CD4-positive, alpha-beta T cell treated with Interleukin-21 for 1 hour (primary cell): ENCODE data around the gene CLNS1A.
"Not testable (repeated sequence)": the region's sequence is repeated elsewhere in the genome, so short reads cannot be mapped to it uniquely, and the experiment has no call there.

ENCODE experiments used
- DNase-seq: peaks from one replicate; pipeline ENCODE4 v3.0.0-alpha.2; 2020

The CLNS1A gene, protein sequence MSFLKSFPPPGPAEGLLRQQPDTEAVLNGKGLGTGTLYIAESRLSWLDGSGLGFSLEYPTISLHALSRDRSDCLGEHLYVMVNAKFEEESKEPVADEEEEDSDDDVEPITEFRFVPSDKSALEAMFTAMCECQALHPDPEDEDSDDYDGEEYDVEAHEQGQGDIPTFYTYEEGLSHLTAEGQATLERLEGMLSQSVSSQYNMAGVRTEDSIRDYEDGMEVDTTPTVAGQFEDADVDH

DNA sequence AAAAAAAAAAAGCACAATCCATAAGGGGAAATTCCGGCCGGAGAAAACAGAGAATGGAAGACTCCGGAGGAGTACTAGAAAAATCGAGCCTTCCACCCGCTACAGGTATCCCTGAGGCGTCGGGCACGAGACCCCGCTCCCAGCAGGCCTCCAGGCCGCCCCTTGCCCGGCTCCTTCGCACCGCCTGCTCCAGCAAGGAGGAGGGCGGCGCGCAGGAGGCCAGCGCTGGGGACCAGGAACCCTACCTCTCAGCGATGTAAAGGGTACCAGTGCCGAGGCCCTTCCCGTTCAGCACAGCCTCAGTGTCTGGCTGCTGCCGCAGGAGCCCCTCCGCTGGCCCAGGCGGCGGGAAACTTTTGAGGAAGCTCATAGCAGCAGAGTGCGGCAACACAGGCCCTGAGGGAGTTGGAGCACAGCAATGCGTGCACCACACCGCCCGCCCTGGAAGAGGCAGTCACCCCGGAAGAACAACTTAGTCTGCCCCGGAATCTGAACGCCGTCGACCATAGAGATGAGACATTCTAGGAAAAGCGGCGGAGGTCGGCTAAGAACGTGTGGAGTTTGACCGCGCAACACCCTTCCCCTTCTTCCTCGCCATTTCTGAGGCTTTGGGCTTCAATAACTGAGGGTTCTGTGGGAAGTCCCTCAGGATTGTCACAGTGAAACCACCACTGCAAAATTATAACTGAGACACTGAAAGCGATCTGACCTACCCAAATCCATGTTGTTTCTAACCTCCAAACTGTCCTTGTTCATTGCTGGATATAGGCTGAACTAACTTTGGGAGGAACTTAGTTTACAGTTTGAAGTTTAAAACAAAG, at the start of gene CLNS1A:
TSS of gene CLNS1A (minus strand) at position 450 of the 821 bp plus-strand sequence. CDS start at position 370, 80 bp downstream.
- peak; percentile 82 for DNase-seq

DNA sequence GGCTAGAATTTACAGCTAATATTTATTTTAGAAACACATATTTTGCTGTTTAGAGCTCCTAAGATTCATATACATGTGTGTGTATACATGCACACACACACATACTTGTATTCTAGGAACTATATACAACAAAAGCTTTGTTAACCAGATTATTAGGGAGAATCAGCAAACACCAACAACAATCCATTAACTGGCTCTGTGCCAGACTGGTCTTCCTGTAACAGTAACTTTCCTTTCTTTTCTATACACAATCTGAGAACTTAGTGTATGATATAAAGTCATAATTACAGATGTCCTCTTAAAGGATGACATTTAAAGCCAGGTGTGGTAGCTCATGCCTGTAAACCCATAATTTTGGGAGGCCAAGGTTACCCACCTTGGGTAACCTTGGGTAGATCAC, 49.5 kb upstream of the CLNS1A start:
- DNase-seq = no peak

DNA sequence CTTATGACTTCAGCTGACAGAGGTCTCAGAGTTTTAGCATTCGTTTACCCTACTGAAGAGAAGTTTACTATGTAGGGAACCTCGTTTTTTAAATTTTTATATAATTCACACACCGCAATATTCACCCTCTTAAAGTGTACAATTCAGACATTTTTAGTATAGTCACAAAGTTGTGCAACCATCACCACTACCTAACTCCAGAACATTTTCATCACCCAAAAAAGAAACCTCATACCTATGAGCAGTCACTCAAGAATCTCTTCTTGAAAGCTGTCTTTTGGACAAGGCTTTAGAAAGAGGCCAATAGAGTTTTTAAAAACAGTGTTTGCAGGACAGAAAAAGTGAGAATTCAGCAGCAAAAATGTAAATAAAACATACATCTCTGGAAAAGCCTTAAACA, 39.5 kb upstream of the CLNS1A start:
- no peak for DNase-seq

DNA sequence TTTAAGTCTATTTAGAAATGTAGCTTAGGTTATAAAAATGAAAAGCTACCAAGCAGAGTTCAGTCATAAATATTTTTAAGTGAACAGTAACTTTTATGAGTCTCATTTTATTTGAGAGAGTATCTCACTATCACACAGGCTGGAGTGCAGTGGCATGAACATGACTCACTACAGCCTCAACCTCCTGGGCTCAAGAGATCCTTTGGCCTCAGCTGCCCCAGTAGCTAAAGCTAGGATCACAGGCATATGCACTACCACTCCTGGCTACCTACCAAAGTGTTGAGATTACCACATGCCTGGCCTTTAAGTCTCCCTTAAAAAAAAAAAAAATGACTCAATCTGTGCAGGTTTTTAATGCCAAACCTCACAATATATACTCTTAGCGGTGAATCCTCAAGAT, 34.7 kb upstream of the CLNS1A start:
- no peak for DNase-seq

DNA sequence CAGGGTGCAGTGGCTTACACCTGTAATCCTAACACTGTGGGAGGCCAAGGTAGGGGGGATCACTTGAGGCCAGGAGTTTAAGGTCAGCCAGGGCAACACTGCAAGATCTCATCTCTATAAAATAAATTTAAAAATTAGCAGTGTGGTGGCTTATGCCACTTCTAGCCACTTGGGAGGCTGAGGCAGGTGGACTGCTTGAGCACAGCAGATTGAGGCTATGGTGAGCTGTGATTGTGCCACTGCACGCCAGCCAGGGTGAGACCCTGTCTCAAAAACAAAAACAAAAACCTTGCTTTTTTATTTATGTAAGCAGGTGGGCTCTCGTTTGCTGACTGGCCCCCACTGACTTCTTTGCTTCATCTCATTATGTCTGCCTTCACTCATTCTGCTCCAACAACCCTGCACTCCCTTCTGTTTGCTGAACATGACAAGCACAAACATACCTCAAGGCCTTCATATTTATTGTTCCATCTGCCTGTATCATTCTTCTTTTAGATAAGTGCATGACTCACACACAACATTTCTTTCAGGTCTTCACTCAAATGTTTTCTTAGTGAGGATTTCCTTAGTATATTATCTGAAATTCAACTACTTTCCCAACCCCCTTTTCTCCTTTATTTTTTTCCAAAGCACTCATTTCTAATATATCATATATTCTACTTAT, 32.4 kb upstream of the CLNS1A start:
- no peak for DNase-seq

DNA sequence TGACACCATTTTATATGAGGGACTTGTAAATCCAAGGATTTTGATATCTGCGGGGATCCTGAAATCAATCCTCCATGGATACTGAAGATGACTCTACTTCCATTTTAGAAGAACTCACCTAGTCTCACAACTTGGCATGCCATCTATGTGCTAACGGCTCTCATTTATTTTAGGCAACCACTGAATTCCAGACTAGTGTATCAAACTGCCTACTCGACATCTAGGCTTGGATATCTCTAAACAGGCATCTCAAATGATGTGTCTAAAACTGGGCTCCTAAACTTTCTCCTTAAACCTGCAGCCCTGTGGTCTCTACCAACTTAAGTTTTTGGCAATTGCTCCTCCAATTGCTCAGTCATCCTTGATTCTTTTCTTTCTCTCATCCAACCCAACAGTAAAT, 31.2 kb upstream of the CLNS1A start:
- DNase-seq = no peak

DNA sequence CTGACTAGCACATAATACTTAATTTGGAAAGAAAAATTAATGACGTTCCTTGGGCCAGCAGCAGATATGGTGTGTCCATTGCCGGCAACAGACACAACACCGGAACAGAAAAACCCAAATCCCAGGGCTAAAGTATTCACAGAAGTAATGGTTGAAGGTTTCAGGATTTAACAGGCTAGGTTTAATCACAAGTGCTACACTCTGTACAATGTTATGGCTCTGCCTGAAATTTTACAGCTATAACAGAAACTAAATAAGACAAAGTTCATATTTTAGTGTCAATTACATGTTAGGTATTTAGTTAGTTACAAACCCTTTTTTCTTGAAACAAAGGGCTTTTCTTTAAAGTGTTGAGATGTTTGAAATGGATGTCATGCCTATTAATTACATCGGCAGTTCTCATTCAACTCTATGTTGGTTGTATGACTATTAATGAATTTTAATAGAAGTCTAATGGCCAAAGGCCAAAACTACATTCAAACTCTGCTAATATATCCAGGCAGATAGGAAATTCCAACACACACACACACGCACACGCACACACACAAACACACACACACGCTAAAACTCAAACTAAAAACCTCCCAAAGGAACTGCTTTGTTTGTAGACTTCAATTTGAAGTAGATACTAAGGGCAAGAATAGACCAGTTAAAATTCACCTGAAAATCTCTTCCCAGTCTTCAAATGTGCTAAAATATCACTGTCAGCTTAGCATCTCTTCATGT, 27.8 kb upstream of the CLNS1A start:
- DNase-seq = no peak

DNA sequence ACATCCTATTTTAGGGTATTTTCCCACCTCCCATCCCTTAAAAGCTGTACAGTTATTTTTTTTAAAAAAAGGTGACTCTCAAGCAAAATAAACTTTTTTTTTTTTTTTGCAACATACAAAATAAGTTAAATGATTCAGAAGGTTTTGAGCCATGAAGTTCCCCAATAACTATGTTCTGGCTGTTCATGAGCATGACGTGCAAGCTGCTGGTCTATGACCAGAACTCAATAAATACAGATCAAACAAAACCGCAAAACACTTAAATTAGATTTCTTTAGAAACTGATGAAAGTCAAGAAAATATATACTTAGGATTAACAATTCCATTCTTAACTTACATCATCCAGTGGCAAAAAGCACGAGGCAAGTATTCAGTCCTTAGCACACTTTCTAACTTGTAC, 24.1 kb upstream of the CLNS1A start:
- DNase-seq = no peak

DNA sequence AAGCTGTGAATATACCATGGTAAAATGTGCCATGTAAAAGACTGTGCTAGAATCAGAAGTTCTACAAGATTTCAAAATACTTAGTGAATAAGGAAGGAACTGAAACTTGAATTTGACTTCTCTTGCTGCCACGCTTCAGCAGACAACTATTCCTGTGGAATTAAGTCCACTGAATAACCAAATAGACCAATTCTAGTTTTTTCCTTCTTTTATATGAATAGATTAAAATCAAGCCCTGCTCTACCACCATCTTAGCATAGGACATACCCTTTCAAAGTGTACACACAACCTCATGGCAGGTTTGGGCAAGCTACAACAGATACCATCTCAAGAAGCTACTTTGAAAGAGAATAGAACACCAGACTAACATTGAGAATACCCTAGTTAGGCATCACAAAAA, 23.4 kb upstream of the CLNS1A start:
- no peak for DNase-seq

DNA sequence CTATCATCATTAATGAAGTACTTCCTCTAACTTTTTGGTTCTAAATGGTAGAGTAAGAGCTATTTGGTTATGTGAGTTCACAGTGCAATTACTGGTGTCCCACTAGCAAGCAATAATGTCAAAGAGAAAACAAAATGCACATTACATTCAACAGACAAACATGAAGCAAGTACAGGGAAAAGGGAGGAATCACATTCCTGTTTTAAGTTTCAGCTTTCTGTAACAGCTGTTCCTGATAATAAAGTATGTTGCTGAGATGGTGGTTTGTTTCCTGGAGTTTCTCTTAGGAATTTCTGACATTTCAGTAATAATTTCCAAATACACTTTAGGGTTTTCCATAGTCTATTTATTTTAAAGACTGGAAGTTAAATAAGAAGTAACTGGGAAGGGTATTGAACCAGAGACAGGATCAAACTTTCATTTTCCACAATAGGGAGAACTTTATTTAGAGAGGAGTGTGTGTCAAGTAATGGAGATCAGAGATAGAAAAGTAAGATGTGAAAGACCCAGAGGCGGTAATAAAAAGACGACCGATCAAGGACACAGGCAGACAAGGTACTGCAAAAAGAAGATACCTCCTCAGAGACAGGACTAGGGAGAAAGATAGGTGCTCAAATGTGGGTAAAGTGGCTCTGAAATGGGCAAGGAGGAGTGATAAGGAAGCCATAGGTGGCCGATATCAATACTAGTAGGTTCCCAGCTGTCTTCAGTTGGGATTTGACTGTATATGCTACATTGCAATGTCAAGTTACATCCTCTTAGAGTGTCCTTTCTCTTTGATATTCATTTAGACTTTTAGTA, 20.8 kb upstream of the CLNS1A start:
- DNase-seq = no peak

DNA sequence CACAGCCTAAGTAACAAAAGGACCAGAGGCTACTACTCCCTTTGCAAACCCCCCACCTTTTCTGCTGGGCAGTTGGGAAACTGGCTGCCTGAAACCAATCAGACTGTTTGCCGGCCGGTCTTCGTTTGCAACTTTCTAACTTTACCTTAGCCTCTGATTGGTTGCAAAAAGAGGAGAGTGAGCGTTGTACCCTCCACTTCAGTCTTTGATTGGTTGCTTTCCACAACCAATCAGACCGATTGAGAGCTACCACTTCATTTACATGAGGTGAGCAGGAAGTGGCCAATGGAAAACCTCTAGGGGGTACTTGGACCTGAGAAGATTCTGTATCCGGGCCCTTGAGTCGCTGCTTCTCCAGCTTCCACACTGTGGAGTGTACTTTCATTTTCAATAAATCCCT, 18.8 kb upstream of the CLNS1A start:
- DNase-seq = no peak

DNA sequence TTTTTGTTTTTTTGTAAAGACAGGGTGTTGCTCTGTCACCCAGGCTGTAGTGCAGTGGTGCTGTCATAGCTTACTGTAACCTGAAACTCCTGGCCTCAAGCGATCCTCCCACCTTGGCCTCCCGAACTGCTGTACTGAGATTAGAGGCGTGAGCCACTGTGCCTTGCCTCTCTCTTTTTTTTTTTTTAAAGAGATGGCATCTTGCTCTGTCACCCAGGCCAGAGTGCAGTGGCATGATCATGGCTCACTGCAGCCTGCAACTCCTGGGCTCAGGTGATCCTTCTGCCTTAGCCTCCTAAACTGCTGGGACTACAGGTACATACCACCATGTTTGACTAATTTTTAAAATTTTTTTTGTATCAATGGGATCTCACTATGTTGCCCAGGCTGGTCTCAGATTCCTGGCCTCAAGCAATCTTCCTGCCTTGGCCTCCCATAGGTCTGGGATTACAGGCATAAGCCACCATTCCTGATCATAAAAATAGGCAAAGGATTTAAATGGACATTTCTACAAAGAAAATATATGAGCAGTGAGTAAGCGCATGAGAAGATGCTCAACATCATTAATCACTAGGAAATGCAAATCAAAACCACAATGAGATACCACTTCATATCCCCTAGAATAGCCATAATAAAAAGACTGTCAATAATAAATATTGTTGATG, 17.3 kb upstream of the CLNS1A start:
- no peak for DNase-seq

DNA sequence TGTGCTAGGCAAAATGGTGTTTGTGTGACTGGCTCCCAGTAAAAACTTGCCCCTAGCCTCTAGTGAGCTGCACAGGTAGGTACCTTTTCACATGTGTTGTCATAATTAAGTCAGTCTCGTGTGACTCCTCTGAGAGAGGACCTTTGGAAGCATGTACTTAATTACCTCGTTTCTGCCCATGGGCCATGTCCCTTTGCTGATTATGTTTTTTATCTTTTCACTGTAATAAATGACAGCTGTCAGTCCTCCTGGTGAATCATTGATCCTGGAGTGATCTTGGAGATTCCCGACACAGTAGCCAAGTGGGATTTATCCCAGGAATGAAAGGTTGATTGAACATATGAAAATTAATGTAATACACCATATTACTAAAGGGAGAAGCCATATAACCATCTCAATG, 12.5 kb upstream of the CLNS1A start:
- DNase-seq = no peak

DNA sequence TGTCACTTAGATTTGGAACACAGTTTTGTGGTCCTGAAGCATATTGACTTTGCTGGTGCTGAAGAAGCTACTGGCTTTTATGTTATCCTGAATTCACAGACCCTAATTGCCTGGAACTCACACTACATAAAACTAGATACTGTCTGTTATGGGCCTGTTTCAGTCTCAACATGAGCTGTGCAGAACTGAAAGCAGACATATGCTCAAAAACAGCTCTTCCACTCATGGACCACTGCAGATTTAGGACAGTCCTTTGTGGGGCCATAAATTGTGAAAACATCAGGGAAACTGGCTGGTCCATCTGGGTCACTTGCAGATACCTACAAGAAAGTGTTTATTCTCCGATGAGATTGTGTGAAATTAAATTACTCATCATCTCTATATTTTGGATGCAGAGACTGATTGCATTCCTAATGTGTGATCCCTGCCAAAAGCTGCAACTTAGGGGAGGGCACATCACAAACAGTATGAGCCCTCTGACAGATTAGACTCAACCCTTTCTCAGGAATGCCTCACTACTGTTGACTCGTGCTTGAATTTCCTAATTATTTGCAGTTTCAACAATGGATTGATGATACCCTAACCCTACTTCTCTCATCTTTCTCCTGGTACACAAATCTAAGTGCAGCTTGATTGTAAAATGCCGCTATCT, 10.2 kb upstream of the CLNS1A start:
- DNase-seq = no peak

DNA sequence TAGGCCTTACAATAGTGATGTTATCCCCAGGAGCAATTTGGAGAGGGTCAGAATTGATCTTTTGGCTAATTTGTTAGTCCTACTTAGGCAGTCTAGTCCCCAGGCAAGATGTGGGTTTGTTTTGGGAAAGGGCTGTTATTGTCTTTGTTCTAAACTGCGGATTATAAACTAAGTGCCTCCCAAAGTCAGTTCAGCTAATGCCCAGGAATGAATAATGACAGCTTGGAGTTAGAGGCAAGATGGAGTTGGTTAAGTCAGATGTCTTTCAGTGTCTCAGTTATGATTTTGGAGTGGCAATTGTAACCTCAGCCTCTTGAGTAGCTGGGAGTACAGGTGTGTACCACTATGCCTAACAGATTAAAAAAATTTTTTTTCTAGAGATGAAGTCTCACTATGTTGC, 7.3 kb upstream of the CLNS1A start:
- DNase-seq = no peak

DNA sequence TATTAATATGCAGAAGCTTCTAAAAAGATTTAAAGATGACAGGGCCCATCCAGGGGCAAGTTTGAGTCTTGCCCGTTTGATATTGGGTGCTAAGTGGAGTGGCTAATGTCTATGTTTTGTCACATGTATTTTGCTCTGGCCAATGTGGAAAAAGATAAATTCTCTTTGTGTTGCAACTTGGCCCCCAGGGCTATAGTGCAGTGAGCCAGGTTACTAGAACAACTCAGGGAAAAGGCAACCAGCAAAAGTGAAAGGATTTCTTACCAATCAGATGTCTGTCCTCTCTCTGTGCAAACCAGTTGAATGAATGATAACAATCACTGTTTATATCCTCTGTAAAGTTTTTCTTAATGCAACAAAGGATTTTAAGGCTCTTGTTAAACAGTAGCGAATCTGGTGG, 4.6 kb upstream of the CLNS1A start:
- no peak for DNase-seq

DNA sequence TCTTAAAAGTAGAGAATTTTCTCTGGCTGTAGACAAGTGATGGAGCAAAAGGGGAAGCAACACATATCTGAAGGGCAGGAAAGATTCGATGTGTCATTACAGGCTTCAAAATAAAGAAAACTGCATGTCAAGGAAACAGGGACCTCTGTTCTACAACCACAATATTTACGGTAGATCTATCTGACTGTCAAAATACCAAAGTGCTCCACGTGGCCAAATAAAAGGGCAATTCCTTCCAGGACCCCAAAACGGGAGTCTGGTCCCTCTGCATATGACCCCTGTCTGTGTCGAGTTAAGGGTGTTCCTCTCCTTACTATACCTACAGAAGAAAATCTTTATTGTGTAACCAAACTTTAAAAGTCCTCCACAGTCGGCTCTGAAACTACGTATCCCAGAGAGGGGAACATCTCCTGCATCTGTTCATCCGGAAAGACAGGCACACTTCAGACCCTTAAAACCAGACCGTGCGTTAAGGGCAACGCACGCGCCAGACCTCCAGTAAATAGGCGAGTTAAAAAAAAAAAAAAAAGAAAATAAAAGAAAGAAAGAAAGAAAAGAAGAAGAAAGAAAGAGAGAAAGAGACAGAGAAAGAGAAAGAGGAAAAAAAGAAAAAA, 756 bp downstream of the CLNS1A start:
- DNase-seq = no peak

DNA sequence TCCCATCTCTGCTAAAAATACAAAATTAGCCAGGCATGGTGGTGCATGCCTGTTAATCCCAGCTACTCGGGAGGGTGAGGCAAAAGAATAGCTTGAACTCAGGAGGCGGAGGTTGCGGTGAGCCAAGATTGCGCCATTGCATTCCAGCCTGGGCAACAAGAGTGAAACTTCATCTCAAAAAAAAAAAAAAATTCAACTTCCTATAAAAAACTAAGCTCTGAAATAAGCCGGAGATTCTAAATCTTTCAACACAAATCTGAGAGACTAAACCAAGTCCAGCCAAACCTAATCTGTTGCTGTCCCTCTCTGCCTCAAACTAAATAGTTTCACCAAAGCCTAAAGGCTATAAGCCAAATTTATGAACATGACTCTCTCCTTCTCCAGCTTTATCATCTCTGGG, 3.7 kb downstream of the CLNS1A start:
- not testable (repeated sequence) for DNase-seq

DNA sequence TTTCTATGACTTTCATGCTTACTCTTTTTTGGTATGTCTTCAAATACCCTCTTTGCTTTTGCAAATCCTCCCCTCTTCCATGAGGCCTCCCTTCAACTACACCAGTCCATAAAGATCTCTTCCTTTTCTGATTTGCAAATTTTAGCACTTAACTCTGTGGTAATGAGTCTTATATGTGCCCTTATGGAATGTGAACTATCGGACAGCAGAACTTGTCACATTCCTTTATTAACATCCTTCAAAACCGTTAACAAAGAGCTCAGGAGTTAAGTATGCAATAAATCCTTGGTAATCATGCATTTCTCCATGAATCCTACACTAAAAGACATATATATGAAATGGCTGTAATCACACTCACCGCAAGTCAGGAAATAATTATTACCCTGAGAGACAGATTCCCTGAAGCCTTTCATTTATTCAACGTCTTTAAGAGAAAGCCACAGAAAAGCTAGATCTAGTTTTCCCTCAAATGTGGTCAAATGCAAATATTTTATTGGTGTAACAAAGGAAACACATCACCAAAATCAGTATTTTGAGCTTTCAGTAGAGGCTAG, 7.4 kb downstream of the CLNS1A start:
- DNase-seq = no peak

DNA sequence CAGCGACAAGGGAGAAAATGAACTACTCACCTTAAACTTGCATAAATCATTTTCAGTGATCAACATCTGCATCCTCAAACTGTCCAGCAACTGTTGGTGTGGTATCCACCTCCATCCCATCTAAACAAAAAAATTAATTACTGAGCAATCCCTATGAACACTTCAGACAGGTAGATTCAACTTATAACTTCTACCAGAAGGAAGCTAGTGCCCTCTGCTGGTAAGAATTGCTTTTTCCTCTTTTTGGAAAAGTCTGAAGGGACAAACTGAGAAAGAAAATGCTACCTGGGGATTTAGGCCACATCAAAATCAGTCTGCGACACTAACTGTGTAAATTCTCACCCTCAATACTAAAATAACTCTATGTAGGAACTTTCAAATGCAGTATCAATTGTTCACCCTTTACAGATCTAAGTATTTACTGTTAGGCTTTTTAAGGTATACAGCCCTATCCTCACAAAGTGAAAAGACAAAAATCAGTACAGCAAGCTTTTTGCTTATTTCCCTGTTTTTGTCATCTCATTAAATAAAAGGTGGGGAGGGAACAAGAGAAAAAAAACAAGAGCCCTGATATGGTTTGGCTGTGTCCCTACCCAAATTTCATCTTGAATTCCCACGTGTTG, 17.9 kb downstream of the CLNS1A start:
- peak; percentile 57 for DNase-seq
